GM12878 (cell line): ENCODE results near the gene CDC34. TPM values are rescaled to one million over a fixed set of nuclear protein-coding genes. Genes with fewer than 3 reads are reported as not detected.

Source experiments
- ATF2 ChIP-seq: IDR thresholded peaks from 2 replicates; pipeline ENCODE4 v1.6.1; 2012; ENCODE audit warnings: low read length, inconsistent platforms
- ATF3 ChIP-seq: IDR thresholded peaks from 2 replicates; pipeline ENCODE4 v1.6.1; 2011; ENCODE audit warnings: low read depth, mild to moderate bottlenecking, low read length, moderate library complexity, borderline replicate concordance; ENCODE audit errors: extremely low read depth
- EED ChIP-seq: sonication (generic); IDR thresholded peaks from 2 replicates; pipeline ENCODE4 v1.6.1; 2016; ENCODE audit warnings: antibody characterized with exemption, low read depth
- FOXK2 ChIP-seq: fragments of 450-650 bp; IDR thresholded peaks from 2 replicates; pipeline ENCODE4 v1.6.1; 2017; ENCODE audit warnings: mild to moderate bottlenecking, moderate library complexity
- GABPA ChIP-seq: IDR thresholded peaks from 2 replicates; pipeline ENCODE4 v1.6.1; 2014; ENCODE audit warnings: antibody characterized with exemption, low read depth, mild to moderate bottlenecking, inconsistent platforms
- HCFC1 ChIP-seq: fragments of 150-350 bp; IDR thresholded peaks from 2 replicates; pipeline ENCODE4 v1.6.1; 2014; ENCODE audit warnings: low read length
- HSF1 ChIP-seq: fragments of 150-350 bp; IDR thresholded peaks from 2 replicates; pipeline ENCODE4 v1.6.1; 2014; ENCODE audit warnings: mild to moderate bottlenecking, low read depth, low read length
- IKZF1 ChIP-seq: fragments of 450-650 bp; conservative IDR thresholded peaks from 2 replicates; pipeline ENCODE4 v1.6.1; 2017; ENCODE audit warnings: antibody characterized with exemption, mild to moderate bottlenecking
- IRF3 ChIP-seq: fragments of 450-650 bp; IDR thresholded peaks from 2 replicates; pipeline ENCODE4 v1.6.1; 2014; ENCODE audit warnings: mild to moderate bottlenecking
- IRF5 ChIP-seq: fragments of 450-650 bp; IDR thresholded peaks from 2 replicates; pipeline ENCODE4 v1.6.1; 2017; ENCODE audit warnings: borderline replicate concordance
- POLR2AphosphoS5 ChIP-seq: IDR thresholded peaks from 2 replicates; pipeline ENCODE4 v1.6.1; 2011; ENCODE audit warnings: mild to moderate bottlenecking, low read length, inconsistent platforms
- SMAD1 ChIP-seq: fragments of 450-650 bp; IDR thresholded peaks from 2 replicates; pipeline ENCODE4 v1.6.1; 2018; ENCODE audit warnings: mild to moderate bottlenecking, low read depth; ENCODE audit not compliant: partially characterized antibody
- SMAD5 ChIP-seq: IDR thresholded peaks from 2 replicates; pipeline ENCODE4 v1.6.1; 2016; ENCODE audit warnings: antibody characterized with exemption, low read depth
- SREBF2 ChIP-seq: IDR thresholded peaks from 2 replicates; pipeline ENCODE4 v1.6.1; 2012; ENCODE audit warnings: mild to moderate bottlenecking, low read length
- SUZ12 ChIP-seq: fragments of 200-600 bp; sonication (generic); IDR thresholded peaks from one replicate; pipeline ENCODE4 v1.6.1; 2018; ENCODE audit warnings: antibody characterized with exemption, mild to moderate bottlenecking; ENCODE audit not compliant: unreplicated experiment
- USF2 ChIP-seq: IDR thresholded peaks from 2 replicates; pipeline ENCODE4 v1.6.1; 2011; ENCODE audit warnings: low read depth, low read length, improper control_type of control experiment, borderline replicate concordance
- ZBED1 ChIP-seq: IDR thresholded peaks from 2 replicates; pipeline ENCODE4 v1.6.1; 2016; ENCODE audit warnings: borderline replicate concordance
- ZBTB4 ChIP-seq: fragments of 450-650 bp; formaldehyde crosslinking; IDR thresholded peaks from 2 replicates; pipeline ENCODE4 v1.4.0; 2022; ENCODE audit warnings: mild to moderate bottlenecking, moderate library complexity
- polyA plus RNA-seq, 11 experiments: library from polyadenylated mRNA; depleted of rRNA in 4 of 11; unstranded in 6 of 11; stranded (reverse) in 5 of 11; fragments of >200 nt; fragmentation: Nextera tagmentation in 4 of 11; fragmentation: Illumina TruSeq in 1 of 11; extraction: Ambion mirVana in 4 of 11; extraction: Trizol in 1 of 11; gene quantifications; 1 replicate in 1 of 11; 2 replicates in 10 of 11; pipeline versions ENCODE4 v1.2.1 to v1.2.3, GENCODE V29; 2011 to 2016; ENCODE audit warnings: inconsistent platforms in 2 of 11, missing spikeins in 2 of 11, low read depth in 1 of 11
- total RNA-seq, 4 experiments: library from RNA; depleted of rRNA in 3 of 4; stranded (reverse); fragments of >200 nt in 3 of 4; fragmentation: Illumina TruSeq in 1 of 4; extraction: Trizol in 1 of 4; gene quantifications; 2 replicates each; pipeline versions ENCODE4 v1.2.1 to v1.2.3, GENCODE V29; 2013 to 2021

CDC34 gene
- total and polyA plus RNA-seq, 10 of the 15 experiments (the other 5 are each of a cell fraction or from before 2014, with no cell fraction given) = 0.31 to 48.9 (median 28.5) TPM

GRCh38 chr19:572140-572742 is 40.7 kb downstream of the CDC34 start, which contains the start of gene BSG (continued):
- TF ChIP-seq HSF1 = no peak
- no peak for TF ChIP-seq IRF5
- TF ChIP-seq ZBED1 = no peak
- peak; percentile 93 for TF ChIP-seq SMAD5
- no peak for TF ChIP-seq ATF2
- peak; percentile 84 for TF ChIP-seq IKZF1
- no peak for TF ChIP-seq FOXK2
- TF ChIP-seq HCFC1 = peak; percentile 47; the same call in 1 of the 2 replicates
- TF ChIP-seq SUZ12 = no peak
- TF ChIP-seq EED = no peak
- TF ChIP-seq IRF3 = no peak
- TF ChIP-seq GABPA = no peak
- peak; percentile 90; the same call in 1 of the 2 replicates for TF ChIP-seq ATF3
- peak; percentile 95 for TF ChIP-seq USF2
- TF ChIP-seq SMAD1 = no peak
- peak; percentile 98 for TF ChIP-seq POLR2AphosphoS5
- no peak for TF ChIP-seq SREBF2
- TF ChIP-seq ZBTB4 (CRISPR knock-in tag) = no peak
